GM23248 (cell line): ENCODE measurements around the gene HABP4. TPM values are rescaled to one million over a fixed set of nuclear protein-coding genes. Genes with fewer than 3 reads are reported as not detected.
A peak's percentile ranks its signal among the peaks of the same experiment; 100 is the strongest.

ENCODE experiments used
- DNase-seq: peaks from one replicate; pipeline ENCODE4 v3.0.0-alpha.2; 2015
- H2AFZ ChIP-seq: fragments of 200-600 bp; sonication (generic); 2 replicates; pipeline ENCODE4 v1.6.1; 2016; ENCODE audit warnings: antibody characterized with exemption
- H3F3A ChIP-seq: fragments of 200-600 bp; sonication (generic); 2 replicates; pipeline ENCODE4 v1.6.1; 2016; ENCODE audit warnings: mild to moderate bottlenecking, antibody characterized with exemption, mixed run types; ENCODE audit not compliant: insufficient read depth
- H3K27ac ChIP-seq: fragments of 200-600 bp; sonication (generic); 2 replicates; pipeline ENCODE4 v1.5.1; 2016; ENCODE audit warnings: mild to moderate bottlenecking
- H3K27me3 ChIP-seq: fragments of 200-600 bp; sonication (generic); replicated peaks from 2 replicates; pipeline ENCODE4 v1.6.1; 2016; ENCODE audit warnings: mild to moderate bottlenecking; ENCODE audit not compliant: insufficient read depth
- H3K36me3 ChIP-seq: fragments of 200-600 bp; sonication (generic); 2 replicates; pipeline ENCODE4 v1.6.1; 2016; ENCODE audit warnings: low read depth, mild to moderate bottlenecking
- H3K4me1 ChIP-seq: fragments of 200-600 bp; sonication (generic); 2 replicates; pipeline ENCODE4 v1.6.1; 2016; ENCODE audit warnings: mild to moderate bottlenecking; ENCODE audit not compliant: insufficient read depth
- H3K4me2 ChIP-seq: fragments of 200-600 bp; sonication (generic); one replicate; pipeline ENCODE4 v1.6.1; 2016; ENCODE audit warnings: mild to moderate bottlenecking; ENCODE audit not compliant: unreplicated experiment
- H3K4me3 ChIP-seq: fragments of 200-600 bp; sonication (generic); 2 replicates; pipeline ENCODE4 v1.5.1; 2016; ENCODE audit warnings: mild to moderate bottlenecking
- H3K79me2 ChIP-seq: fragments of 200-600 bp; sonication (generic); 2 replicates; pipeline ENCODE4 v1.6.1; 2016; ENCODE audit warnings: mild to moderate bottlenecking; ENCODE audit not compliant: insufficient read depth
- H3K9ac ChIP-seq: fragments of 200-600 bp; sonication (generic); 2 replicates; pipeline ENCODE4 v1.6.1; 2016; ENCODE audit warnings: mild to moderate bottlenecking
- H3K9me2 ChIP-seq: fragments of 200-600 bp; sonication (generic); 2 replicates; pipeline ENCODE4 v1.6.1; 2016; ENCODE audit warnings: mixed run types, mild to moderate bottlenecking, moderate library complexity; ENCODE audit not compliant: insufficient read depth
- H3K9me3 ChIP-seq: fragments of 200-600 bp; sonication (generic); one replicate; pipeline ENCODE4 v1.6.1; 2017; ENCODE audit warnings: low read depth
- H4K20me1 ChIP-seq: fragments of 200-600 bp; sonication (generic); 2 replicates; pipeline ENCODE4 v1.6.0; 2016; ENCODE audit not compliant: insufficient read depth
- EZH2 ChIP-seq: fragments of 200-600 bp; sonication (generic); IDR thresholded peaks from 2 replicates; pipeline ENCODE4 v1.6.1; 2018; ENCODE audit warnings: antibody characterized with exemption, mild to moderate bottlenecking; ENCODE audit not compliant: insufficient read depth, poor library complexity, severe bottlenecking
- EZH2phosphoT487 ChIP-seq: fragments of 200-600 bp; sonication (generic); IDR thresholded peaks from 2 replicates; pipeline ENCODE4 v1.6.1; 2018; ENCODE audit warnings: antibody characterized with exemption, moderate library complexity, mild to moderate bottlenecking, low read depth; ENCODE audit not compliant: insufficient read depth
- WGBS, 2 experiments: methylation state at CpG; one replicate each; pipeline ENCODE4 v1.1.6; 2015 to 2017; ENCODE audit warnings: low lambda C conversion rate in 2 of 2, low coverage in 1 of 2; ENCODE audit errors: missing lambda C conversion rate in 2 of 2; 5-methylcytosine and 5-hydroxymethylcytosine counted together
- in situ Hi-C: fragments of 300-500 bp; cut with MboI; formaldehyde crosslinking; loops from 2 replicates; pipeline ENCODE4 v1.15.0; 2020
- polyA plus RNA-seq: library from polyadenylated mRNA; unstranded; fragments of >200 nt; fragmentation: Nextera tagmentation; extraction: Ambion mirVana; gene quantifications from 2 replicates; pipeline ENCODE4 v1.2.1, GENCODE V29; 2016
- total RNA-seq: library from RNA; depleted of rRNA; stranded (reverse); fragments of >200 nt; shearing (Covaris generic); gene quantifications from 2 replicates; pipeline ENCODE4 v1.2.3, GENCODE V29; 2014

HABP4 gene
- total and polyA plus RNA-seq, 2 experiments from 2014 or later: 13.2 to 17.2 TPM

DNA sequence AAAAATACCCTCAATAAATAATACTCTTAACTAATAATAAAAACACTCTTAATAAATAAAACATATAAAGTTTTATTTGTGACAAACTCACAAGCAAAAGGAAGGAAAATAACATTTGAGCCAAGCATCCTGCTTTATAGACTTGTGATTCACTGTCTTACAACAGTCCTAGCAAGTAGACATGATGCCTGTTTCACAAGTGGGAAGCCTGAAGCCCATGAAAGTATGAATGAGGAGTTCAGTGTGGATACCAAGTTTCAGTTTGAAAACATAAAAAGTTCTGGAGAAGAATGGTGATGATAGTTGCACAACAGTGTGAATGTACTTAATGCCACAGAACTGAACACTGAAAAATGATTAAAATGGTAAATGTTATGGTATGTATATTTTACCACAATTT lies 10.9 kb downstream of the HABP4 start:
- no peaks in the 10 kb centered on the region for H4K20me1 ChIP-seq
- in situ Hi-C loops: no loop called here
- H3K27ac ChIP-seq: peak overlapping the region; percentile 74
- H3K4me2 ChIP-seq: peak overlapping the region; percentile 79
- H3K79me2 ChIP-seq: peaks cover 22% of the 10 kb centered on the region
- no peaks in the 10 kb centered on the region for H3K9me3 ChIP-seq
- TF ChIP-seq EZH2: no peak
- no peak for TF ChIP-seq EZH2phosphoT487
- peaks cover 5% of the 10 kb centered on the region; the same call in 1 of the 2 replicates for H3K36me3 ChIP-seq
- peak overlapping the region; percentile 48 for H3K4me3 ChIP-seq
- H3K4me1 ChIP-seq: peaks cover 18% of the 10 kb centered on the region
- H3K9ac ChIP-seq: peak overlapping the region; percentile 58
- H3K9me2 ChIP-seq: no peaks in the 10 kb centered on the region
- no peak overlapping the region for H2AFZ ChIP-seq
- no peaks in the 10 kb centered on the region for H3K27me3 ChIP-seq
- peak; percentile 91 for DNase-seq
- peaks cover 23% of the 10 kb centered on the region for H3F3A ChIP-seq

- H3K4me1 ChIP-seq: peaks cover 18% of the 10 kb centered on the region
- H3K4me2 ChIP-seq: peak overlapping the region; percentile 79
- in situ Hi-C loops: no loop called here
- DNase-seq: no peak
- no peaks in the 10 kb centered on the region for H3K27me3 ChIP-seq
- peak overlapping the region; percentile 58 for H3K9ac ChIP-seq
- TF ChIP-seq EZH2phosphoT487 (no peak), EZH2 (no peak)
- H3K79me2 ChIP-seq: peaks cover 17% of the 10 kb centered on the region
- peak overlapping the region; percentile 48 for H3K4me3 ChIP-seq
- WGBS, 2 experiments: 74 to 77% methylated on average over 8 of the region's 8 CpGs
- H2AFZ ChIP-seq: no peak overlapping the region
- no peaks in the 10 kb centered on the region for H3K9me2 ChIP-seq
- H4K20me1 ChIP-seq: no peaks in the 10 kb centered on the region
- no peaks in the 10 kb centered on the region for H3K9me3 ChIP-seq
- H3K36me3 ChIP-seq: peaks cover 5% of the 10 kb centered on the region; the same call in 1 of the 2 replicates
- peaks cover 23% of the 10 kb centered on the region for H3F3A ChIP-seq
- peak overlapping the region; percentile 74 for H3K27ac ChIP-seq
Measured at GRCh38 chr9:96461336-96461735, 11.4 kb downstream of the HABP4 start.

GRCh38 chr9:96462541-96462940 lies 12.6 kb downstream of the HABP4 start:
- H3K27ac ChIP-seq: no peak overlapping the region
- H3K4me3 ChIP-seq: no peak overlapping the region
- no peak overlapping the region for H3K4me2 ChIP-seq
- H3K27me3 ChIP-seq: no peaks in the 10 kb centered on the region
- H3F3A ChIP-seq: peaks cover 23% of the 10 kb centered on the region
- H3K9ac ChIP-seq: no peak overlapping the region
- H3K9me2 ChIP-seq: no peaks in the 10 kb centered on the region
- peaks cover 5% of the 10 kb centered on the region; the same call in 1 of the 2 replicates for H3K36me3 ChIP-seq
- no peaks in the 10 kb centered on the region for H4K20me1 ChIP-seq
- DNase-seq: no peak
- H3K4me1 ChIP-seq: peaks cover 18% of the 10 kb centered on the region
- 93 to 98% methylated on average over 6 of the region's 6 CpGs for WGBS, 2 experiments
- H2AFZ ChIP-seq: no peak overlapping the region
- H3K9me3 ChIP-seq: no peaks in the 10 kb centered on the region
- no peak for TF ChIP-seq EZH2phosphoT487
- no peak for TF ChIP-seq EZH2
- in situ Hi-C loops: no loop called here
- peaks cover 9% of the 10 kb centered on the region for H3K79me2 ChIP-seq

- no peaks in the 10 kb centered on the region for H3K9me3 ChIP-seq
- H3K9ac ChIP-seq: no peak overlapping the region
- no peak overlapping the region for H3K4me3 ChIP-seq
- no peaks in the 10 kb centered on the region for H4K20me1 ChIP-seq
- TF ChIP-seq EZH2phosphoT487: no peak
- TF ChIP-seq EZH2: no peak
- peaks cover 19% of the 10 kb centered on the region for H3F3A ChIP-seq
- H3K27me3 ChIP-seq: no peaks in the 10 kb centered on the region
- no peak overlapping the region for H3K27ac ChIP-seq
- no peak for DNase-seq
- H3K36me3 ChIP-seq: no peaks in the 10 kb centered on the region; the same call in 1 of the 2 replicates
- no peak overlapping the region for H3K4me2 ChIP-seq
- no peak overlapping the region for H2AFZ ChIP-seq
- no peaks in the 10 kb centered on the region for H3K9me2 ChIP-seq
- in situ Hi-C loops: no loop called here
- 87% methylated on average over 6 of the region's 6 CpGs for WGBS, 2 experiments
- peaks cover 18% of the 10 kb centered on the region for H3K4me1 ChIP-seq
- peaks cover 8% of the 10 kb centered on the region; the same call in 1 of the 2 replicates for H3K79me2 ChIP-seq
Measured at GRCh38 chr9:96464426-96464825, 14.5 kb downstream of the HABP4 start.

GRCh38 chr9:96467784-96468183 lies 17.8 kb downstream of the HABP4 start:
- no peak overlapping the region for H3K9ac ChIP-seq
- 94 to 99% methylated on average over 5 of the region's 5 CpGs for WGBS, 2 experiments
- in situ Hi-C loops: no loop called here
- H3K9me2 ChIP-seq: no peaks in the 10 kb centered on the region
- H4K20me1 ChIP-seq: no peaks in the 10 kb centered on the region
- H3K4me3 ChIP-seq: no peak overlapping the region
- no peaks in the 10 kb centered on the region for H3K79me2 ChIP-seq
- no peak for DNase-seq
- no peaks in the 10 kb centered on the region for H3K27me3 ChIP-seq
- no peak overlapping the region for H3K27ac ChIP-seq
- H3F3A ChIP-seq: no peaks in the 10 kb centered on the region
- no peak overlapping the region for H2AFZ ChIP-seq
- TF ChIP-seq EZH2: no peak
- no peak for TF ChIP-seq EZH2phosphoT487
- H3K36me3 ChIP-seq: peaks cover 14% of the 10 kb centered on the region
- H3K4me2 ChIP-seq: no peak overlapping the region
- no peaks in the 10 kb centered on the region for H3K9me3 ChIP-seq
- H3K4me1 ChIP-seq: no peaks in the 10 kb centered on the region
